Left renal cortex interstitium (tissue), 4 donors: ENCODE data around the gene TEAD3. TPM values are rescaled to one million over a fixed set of nuclear protein-coding genes. Genes with fewer than 3 reads are reported as not detected.
A peak's percentile ranks its signal among the peaks of the same experiment; 100 is the strongest.

Source experiments
- DNase-seq, 4 donors: peaks; one replicate each; pipeline ENCODE4 v3.0.0-alpha.2; 2013; ENCODE audit warnings: low read depth in 4 of 4, low spot score in 2 of 4, missing footprints in 1 of 4
- polyA plus RNA-seq, 4 donors: library from polyadenylated mRNA; unstranded; fragments of 120-200 nt; gene quantifications; one replicate each; pipeline ENCODE4 v1.2.1, GENCODE V29; 2013; ENCODE audit not compliant: insufficient read length in 4 of 4

TEAD3 gene
- polyA plus RNA-seq, 4 donors = 39.7 to 64.4 (median 50.9) TPM

DNA sequence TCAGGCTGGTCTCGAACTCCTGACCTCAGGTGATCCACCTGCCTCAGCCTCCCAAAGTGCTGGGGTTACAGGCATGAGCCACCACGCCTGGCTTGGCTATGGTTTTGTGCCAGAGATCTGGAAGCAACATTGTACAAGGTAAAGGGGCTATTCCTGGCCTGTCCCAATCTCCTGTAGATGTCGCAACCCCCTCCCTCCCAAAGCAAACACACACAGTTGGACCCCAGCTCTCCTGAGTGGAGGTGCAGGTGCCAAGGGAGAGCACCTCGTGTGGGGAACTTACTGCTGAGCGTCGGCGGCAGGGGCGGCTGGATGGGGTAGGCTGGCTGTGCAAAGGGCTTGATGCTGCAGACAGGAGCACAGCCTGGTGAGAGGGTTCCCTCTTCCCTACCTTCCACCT is 19.9 kb downstream of the TEAD3 start:
- no peak for DNase-seq

DNA sequence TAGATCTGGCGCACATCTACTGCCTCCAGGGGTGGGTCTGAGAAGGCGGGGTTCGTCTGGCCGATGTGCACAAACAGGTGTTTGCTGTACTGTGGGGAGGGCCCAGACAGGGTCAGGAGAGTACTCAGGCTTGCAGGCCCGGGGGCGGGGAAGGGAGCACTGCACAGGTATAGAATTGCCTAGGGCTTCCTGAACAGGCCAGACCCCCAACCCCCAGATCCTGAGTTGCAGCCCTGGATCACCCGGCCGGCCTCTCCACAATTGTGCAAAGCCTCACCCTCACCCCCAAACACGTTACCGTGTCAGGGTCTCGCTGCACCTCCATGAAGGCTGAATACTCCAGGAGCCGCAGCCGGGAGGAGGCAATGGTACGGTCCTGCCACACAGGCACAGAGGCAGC is 20.9 kb downstream of the TEAD3 start:
- no peak for DNase-seq

DNA sequence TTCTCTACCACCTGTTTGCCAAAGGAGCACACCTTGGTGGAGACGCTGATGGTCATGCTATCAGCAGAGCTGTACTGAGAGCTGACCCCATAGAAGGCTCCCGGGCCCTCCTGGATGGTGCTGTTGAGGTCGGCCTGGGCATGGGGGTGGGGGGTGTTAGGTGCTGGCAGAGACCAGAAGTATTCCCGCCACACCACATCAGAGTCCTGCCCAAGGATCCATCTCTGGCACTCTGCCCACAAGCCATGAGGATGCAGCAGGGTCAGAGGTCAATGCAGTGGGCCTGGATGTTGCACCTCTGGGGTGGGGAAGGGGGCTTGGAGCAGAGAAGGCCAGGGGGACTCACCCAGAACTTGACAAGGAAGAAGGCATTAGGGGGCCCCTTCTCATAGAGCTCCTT is 21.3 kb downstream of the TEAD3 start:
- DNase-seq = no peak

DNA sequence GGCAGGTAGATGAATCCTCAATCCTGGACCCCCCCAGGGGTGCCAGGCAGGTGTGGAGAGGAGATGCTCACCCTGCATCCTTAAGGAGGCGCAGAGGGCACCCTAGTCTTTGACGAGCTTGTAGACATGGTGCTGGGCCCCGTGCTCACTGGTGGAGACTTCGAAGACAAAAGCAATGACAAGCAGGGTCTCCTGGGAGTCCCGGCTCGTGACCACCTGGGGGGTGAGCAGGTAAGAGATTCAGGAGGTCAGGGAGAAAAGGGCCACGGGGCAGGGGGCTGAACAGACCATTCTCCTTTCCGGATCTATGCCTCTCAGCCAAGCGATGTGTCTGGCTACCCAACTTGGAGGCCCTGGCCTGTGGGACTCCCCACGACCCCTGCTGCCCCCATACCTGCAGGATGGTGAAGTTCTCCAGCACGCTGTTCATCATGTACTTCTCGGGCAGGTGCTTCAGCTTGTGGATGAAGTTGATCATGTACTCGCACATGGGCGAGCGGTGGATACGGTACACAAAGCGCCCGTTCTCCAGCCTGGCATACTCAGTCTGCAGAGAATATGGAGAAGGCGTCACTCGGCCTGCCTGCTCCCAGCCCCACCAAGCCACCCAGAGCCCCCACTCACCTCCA is 21.8 kb downstream of the TEAD3 start:
- no peak for DNase-seq

DNA sequence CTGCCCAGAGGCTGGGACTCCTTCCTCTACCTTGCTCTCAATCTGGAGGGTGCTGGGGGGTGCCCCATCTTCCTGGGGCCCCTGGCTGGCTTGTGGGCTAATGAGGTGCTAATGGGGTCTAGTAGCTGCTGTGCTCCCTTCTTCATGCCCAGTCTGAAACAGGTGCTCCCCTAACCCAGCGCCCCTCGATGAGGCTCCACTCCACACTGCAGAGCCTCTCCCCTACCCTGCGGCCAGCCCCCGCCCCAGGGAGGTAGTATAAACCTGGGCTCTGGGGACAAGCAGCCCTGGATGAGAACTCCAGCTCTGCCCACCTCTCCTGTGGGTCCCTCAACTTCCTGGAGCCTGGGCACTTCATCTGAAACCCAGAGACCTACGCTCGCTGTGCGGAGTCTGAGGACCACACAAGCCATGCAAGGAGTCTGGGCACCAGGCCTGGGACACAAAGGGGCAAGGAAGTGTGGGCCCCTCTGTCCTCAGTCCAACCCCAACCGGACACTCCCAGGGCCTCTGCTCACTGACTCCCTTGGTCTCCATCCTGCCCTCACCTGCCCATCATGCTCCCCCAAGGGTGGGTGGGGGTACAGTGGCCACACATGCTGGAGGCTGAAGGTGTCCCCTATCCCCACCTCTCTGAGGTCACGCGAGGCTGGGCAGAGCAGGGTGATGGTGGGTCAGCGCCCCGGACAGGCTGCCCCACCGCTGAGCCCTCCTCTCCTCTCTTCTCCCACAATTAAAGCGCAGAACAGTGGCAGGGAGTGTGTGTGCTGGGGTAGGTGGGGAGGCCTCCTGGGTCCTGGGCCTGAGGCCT is 22.5 kb downstream of the TEAD3 start:
- no peak for DNase-seq

DNA sequence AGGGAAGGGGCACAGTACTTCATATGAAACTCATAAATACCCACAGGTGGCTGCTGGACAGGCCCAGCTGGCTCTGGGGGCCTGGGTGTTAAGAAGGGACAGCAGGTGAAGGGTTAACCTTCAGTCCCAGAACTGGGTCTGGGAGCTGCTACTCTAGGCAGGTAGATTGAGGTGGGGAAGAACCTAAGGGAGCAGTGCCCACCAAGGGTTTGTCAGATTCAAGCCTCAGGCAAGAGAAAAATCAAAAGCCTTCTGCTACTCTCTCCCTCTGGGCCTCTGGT is 23.1 kb downstream of the TEAD3 start:
- DNase-seq = no peak

DNA sequence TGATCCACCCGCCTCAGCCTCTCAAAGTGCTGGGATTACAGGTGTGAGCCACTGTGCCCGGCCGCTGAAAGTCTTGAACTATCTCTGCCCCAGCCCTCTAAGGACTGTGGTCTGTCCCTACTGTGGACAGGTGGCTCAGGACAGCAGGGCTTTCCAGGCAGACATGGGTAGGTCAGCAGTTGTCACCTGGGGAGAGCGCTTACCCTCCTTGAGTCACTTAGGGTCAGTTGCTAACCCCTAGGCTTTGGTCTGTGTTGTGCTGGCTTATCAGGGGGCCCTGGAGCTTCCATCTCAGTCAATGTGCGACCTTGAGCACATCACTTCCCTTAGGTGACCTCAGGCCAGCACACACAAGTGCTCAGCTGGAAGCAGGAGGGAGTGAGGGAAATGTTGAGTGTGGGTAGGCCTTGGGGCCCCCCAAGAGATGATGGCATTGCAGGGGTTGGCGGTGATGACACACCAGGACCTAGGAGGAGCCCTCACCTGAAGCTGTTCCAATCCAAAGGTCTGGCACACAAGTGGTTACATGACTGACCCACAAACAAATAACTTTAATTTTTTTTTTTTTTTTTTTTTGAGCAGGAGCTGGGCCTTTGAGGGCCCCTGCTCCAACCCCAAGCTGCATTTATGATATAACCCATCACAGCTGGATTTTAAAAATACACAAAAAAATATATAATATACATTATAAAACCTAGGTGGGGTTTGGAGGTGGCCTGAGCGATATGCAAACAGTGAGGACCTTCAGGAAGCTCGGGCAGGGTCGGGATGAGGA is 23.6 kb downstream of the TEAD3 start:
- DNase-seq = no peak

DNA sequence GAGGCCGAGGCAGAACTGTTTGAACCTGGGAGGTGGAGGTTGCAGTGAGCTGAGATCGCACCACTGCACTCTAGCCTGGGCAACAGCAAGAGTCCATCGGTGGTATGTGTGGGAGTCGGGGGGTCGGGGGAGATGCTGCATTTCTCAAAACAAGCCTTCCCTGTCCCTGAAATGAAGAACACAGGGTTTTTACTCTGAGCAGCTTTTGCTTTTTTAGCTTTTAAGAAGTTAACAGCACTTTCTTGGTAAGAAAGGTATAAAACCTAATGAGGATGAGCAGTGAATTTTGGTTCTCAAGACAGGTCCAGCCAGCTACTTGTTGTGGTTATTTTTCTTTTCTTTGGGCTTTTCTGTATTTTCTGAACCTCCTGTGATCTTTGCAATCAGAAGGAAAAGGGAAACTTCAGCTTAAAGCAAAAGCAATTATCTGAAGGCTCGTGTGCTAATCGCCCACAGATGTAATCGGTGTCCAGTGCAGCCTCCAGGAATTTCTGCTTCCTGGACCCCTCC is 25.0 kb downstream of the TEAD3 start:
- no peak for DNase-seq

DNA sequence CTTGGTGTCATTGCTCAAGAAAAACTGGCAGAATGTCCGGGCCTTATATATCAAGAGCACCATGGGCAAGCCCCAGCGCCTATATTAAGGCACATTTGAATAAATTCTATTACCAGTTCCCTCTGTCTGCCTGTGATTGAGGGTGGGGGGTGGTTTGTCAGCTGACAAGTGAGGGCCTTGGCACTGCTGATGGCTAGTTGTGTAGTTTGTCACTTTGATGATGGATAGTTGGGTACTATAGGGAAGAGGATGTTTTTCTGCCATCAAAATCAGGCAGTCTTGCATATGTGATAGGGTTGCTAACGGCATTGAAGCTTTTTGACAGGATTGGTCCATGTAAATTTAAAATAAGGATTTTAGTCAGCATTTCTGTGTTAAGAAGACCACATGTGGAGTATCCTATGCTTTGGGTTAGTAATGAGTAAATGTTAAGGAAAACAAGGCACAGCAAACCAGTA is 26.2 kb downstream of the TEAD3 start:
- DNase-seq = no peak

DNA sequence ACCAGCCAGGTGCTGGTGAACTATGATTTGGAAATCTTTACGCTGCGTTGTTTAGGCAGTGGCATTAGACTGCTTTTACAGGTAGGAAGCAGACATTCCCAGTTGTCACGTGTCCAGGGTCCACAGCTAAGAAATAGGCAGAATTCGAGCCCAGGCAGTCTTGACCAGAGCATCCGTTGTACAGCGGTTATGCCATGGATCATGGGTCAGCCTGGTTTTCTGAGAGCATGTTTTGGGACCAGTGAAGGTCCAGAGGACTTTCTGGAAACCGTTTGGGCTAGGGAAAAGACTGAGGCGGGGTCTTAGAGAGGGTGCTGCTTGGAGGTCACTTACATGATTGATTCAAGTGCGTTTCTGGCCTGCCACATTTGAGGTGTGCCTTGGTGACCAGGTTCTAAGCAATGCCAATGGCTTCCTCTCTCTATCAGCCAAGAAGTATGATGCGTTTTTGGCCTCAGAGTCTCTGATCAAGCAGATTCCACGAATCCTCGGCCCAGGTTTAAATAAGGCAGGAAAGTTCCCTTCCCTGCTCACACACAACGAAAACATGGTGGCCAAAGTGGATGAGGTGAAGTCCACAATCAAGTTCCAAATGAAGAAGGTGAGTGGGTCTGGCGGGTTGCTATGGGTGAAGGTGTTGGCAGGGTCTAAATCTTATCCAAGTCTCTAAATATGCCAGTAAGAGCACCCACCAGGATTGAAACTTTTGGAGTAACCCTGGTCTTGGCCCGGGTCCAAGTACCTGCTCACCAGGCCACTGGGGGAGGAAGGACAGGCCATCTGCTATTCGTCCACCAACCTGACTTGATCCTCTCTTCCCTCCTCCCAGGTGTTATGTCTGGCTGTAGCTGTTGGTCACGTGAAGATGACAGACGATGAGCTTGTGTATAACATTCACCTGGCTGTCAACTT is 26.9 kb downstream of the TEAD3 start:
- DNase-seq = no peak

DNA sequence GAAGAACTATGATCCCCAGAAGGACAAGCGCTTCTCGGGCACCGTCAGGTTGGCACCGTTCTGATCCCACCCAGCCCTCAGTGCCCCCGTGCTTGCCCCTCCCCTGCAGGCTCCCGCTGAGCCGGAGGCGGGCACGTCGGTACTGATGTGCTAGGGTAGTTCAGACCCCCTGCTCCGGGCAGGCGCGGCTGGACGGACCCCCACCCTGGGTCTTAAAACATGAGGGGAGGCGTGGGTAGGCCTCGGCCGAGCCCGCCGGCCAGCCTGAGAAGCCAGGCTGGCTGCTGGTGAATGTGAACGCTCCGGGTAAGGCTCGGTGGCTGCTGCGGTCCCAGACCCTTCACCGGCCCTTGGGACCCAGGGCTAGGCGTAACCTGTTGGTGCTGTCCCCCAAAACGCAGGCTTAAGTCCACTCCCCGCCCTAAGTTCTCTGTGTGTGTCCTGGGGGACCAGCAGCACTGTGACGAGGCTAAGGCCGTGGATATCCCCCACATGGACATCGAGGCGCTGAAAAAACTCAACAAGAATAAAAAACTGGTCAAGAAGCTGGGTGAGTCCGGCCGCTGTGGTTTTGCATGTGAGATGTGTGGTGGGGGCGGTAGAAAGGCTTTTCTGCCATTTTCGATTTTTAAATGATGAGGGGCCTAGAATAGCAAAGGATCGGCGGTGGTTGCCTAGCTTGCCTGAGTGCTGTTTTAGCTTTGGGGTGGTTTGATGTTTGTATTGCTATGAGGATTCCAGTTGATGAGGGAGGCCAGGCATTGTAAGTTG is 27.7 kb downstream of the TEAD3 start:
- no peak for DNase-seq

DNA sequence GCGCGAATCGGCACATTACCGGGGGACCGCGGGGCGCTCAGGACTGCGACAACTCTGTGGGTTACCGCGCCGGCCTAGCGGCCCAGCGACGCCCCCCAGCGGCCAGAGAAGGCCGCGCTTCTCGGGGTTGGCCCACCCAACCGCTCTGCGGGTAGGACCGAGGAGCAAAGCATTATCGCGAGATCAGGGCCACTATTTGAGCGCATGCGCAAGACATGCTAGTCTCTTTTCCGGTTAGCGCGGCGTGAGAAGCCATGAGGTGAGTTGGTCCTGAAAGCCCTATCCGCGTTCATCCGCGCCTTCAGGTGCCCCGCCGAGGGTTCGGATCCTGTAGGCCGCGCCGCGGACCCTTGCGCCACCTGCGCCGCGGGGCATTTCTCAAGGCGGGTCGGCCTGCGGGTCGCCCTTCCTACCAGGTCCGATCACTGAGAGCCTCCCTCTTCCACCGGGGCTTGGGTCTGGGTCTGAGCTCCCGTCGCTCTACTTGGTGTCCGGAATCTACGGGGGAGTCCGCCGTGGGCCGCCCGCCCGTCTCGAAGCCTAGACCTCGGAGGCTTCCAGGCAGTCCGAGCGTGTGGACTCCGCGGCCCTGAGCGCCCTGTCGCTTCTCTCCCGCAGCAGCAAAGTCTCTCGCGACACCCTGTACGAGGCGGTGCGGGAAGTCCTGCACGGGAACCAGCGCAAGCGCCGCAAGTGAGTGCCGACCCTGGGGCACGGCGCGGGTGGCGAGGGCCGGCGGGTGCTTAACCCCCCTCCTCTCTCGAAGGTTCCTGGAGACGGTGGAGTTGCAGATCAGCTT is 28.5 kb downstream of the TEAD3 start, which contains the start of gene RPL10A:
TSS of gene RPL10A (plus strand) at position 221 of the 799 bp plus-strand sequence. CDS start at position 255, 34 bp downstream.
- peak; percentile 94 to 97 (median 95) for DNase-seq

DNA sequence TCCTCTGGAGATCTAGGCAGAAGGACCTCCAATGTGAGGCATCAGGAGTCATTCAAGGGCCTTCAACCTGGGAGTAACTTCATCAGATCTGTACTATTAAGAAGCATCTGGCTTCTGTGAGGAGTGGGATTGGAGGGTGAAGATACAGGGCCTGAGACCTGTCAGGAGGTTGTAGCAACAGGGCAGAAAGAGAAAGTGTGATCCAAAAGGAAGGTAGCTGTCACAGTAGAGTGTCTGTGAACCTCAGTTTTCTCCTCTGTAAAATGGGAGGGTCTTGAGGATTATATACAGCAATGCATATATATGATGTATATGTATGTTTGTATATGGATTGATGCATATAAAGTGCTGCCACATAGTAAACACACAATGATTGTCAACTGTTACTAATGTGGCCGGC is 31.2 kb downstream of the TEAD3 start:
- no peak for DNase-seq

DNA sequence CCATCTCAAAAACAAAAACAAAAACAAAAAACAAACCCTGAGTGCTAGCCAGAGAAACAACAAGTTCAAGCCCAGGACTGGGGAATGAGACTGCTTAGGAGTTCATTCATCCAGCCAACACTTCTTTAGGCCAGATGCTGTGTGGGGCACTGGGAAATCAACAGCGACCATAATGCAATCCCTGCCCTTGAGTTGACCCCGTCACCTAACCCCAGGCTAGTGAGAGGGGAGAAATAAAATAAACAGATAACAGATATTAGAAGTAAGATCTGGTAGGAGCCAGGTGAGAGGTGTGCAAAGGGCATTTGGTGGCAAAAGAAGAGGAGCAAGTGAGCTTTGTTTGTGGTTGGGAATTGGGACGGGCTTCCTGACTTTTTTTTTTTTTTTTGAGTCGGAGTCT is 33.6 kb downstream of the TEAD3 start:
- DNase-seq = no peak

DNA sequence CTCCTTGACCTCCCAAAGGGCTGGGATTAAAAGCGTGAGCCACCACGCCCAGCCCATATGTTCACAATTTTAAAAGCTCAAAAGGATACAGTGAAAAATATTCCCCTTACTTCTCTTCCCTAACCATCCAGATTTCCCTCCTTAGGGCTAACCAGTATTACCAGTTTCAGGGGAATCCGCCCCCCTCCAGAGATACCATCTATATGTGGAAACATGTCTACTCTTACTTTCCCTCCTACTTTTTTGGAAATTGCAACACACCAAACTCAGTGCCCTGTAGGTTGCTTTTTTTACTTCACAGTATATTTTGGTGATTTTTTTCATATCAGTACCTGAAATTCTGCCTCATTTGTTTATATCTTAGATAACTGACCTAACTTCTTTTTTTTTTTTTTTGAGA is 35.6 kb downstream of the TEAD3 start:
- no peak for DNase-seq

DNA sequence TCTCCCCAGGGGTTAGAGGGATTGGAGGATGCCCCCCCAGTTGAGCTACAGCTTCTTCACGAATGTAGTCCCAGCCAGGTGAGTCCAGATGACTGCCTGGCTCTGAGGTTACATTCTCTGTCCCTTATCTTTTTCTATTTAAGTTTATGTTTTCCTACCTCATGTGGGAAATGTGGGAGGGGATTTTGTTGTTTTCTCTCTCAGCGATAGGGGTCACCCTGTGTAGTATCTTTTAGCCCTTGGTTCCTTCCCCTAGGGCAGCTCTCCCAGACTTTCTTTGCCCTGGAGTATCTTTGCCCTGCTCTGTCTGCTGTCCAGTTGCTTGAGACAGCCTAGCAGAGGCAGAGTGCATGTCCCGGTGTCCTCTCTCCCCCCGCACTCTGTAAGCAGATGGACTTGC is 39.0 kb downstream of the TEAD3 start:
- no peak for DNase-seq

DNA sequence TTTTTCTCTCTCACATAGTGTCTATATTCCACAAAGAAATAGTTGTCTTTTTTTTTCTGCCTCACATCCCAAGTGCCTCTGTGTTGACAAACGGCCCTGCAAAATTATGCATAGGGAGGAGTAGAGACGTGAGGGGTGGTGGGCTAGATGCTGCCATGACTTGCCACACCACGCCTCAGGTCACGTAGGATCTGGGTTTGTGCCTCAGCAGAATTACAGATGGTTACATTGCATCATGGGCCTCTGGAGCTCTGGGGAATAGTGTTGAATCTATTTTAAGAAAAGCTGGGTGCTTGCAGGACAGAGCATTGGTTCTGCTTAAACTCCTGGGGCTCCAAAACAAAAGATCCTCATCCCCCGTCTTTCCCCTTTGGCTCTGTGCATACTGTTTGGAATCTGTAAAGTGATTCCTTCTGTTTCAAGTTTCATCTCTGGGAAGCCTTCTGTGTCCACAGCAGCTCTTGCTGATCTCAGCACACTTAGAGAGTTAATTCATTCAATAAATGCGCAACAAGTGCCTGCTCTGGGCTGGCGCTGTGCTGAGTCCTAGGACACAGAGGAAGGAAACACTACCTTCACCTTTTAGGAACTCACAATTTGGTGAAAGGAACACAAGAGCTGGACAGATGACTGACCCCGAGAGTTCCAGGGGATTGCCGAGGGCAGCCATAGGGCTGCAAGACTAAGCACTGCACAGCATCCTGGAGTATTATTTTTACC is 42.3 kb downstream of the TEAD3 start:
- no peak for DNase-seq

DNA sequence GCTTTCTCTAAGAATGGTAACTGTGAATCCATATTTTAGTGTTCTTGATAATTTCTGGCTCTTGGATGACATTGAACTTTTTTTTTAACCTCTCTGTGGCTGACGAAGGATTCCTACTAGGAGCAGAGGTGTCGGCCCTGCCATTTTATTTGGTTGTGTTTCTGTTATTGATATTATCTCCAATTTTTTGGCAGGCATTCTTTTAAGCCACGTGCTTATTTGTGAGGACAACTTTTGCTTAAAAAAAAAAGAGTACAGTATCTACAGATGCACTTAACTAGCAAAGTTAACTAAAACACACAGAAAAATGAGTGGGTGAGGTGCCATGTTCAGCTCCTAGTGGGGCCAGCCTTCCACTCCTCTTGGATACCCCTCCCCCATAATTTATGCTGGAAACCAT is 43.6 kb downstream of the TEAD3 start:
- no peak for DNase-seq
